GM21367 (cell line): ENCODE data around the gene ULK3.

Experiments used
- ATAC-seq: cut with Tn5 transposase; IDR thresholded peaks from one replicate; pipeline ENCODE4 v1.9.1; 2021; ENCODE audit not compliant: unreplicated experiment

ULK3 gene

DNA sequence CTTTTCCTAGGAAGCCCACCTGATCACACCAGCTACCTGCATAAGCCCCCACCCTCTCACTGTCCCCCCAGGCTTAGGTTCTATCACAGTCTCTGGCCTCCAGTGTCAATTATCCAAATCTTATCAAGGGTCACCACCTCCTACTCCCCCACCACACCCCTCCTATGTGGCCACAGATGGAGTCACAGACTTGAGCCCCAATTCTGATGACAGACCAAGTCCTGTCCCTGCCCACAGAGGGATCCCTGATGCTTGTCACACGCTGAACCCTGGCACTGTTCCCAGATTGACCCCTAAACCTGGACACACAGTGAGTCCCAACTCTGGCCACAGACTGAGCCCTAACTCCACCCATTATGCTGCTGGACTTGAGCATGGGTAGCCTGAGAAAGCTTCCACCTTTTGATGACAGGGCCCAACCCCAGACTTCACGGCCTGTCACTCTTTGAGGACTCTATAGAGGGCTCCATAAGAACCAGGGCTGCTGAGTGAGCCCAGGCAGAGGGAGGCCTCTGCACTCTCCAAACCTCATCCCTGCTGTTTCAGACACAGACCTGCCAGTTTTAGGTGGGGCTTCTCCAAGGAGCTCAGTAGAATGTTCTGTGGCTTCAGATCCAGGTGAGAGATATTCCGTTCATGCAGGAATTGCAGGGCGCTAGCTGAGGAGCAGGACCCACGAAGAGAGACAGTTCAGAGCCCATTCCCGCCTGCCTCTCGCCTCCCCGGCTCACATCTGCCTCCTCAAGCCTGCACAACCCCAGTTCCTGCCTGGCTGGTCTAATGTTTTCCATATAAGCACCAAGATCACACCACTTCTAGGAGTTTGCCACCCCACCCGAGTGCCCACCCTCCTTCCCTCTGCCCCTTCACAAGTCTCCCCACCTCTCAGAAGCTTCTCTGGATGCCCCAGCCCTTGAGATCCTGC lies 1.8 kb downstream of the ULK3 start:
- no peak for ATAC-seq

GRCh38 chr15:74839526-74840395 lies 3.2 kb downstream of the ULK3 start:
- no peak for ATAC-seq

DNA sequence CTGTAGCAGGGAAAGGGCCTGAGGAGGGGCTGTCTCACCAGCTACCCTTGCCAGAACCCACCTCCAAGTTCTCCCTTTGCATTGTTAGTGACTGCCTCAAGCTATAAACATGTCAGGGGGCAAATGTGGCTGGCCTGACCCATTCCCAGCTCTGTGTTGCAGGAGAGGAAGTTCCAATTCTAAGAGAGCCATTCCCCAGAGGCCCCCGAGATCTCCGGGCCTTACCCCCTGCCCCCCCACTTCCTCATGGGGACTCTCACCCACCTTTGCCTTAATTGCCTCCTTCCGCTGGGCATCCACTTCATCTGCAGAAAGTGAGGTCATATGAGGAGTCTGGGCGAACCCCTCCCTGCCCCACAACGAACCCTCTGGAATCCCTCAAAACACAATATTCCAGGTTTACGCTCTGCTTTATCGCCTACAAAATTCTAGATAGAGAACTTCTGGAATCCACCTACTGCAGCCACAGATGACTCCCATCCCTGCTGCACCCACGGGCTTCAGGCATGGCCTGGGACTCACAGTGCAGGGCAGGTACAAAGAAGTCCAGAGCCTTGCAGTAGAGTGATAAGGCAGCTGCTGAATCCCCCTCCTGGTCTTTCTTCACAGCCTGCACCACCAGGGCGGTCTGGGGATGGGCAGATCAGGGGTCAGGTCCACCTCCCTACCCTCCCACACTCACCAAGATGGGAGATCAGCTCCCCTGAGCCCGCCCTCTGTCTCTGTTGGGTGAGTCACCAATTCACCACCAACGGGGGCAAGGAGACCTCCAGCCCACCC lies 4.0 kb downstream of the ULK3 start:
- no peak for ATAC-seq

DNA sequence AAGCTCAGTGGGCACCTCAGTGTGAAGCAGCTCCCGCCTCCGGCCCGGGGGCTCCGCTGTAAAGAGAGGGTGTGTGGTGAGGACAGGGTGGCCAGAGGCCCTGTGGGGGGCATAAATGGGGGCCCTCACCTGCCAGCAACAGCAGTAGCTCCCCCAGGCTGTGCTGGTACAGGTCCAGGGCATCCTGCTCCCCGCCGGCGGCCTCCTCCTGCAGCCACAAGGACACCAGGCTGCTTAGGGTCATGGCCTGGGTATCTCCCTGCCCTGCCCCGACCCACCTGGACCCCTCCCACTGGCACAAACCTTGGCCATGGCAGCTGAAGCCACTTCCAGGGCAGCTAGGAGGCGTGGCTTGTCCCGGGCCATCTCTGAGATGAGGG lies 4.8 kb downstream of the ULK3 start:
- ATAC-seq, result no peak

DNA sequence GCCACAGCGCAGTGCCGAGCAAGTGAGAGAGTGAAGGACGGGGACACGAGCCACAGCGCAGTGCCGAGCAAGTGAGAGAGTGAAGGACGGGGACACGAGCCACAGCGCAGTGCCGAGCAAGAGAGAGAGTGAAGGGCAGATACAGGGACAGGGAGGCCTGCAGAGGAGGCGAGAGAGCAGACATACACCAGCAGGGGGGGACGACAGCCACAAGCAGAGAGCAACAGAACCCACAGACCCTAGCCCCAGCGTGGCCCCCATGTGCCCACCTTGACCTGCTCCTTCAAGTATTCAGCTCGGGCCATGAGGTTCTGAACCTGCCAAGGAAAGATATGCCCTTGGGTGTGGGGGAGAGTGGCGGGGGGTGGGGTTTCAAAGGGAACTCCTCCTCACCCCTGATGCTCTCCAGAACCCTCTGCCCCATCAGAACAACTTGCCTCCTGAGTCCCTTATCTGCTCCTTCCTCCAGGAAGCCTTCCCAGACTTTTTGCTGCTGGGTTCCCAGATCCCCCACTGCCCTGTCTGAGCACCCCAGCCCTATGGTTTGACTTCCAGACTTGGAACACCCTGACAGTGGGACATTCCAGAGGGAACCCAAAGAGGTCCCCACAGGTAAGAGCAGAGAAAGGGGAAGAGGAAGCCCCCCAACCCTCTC lies 5.3 kb downstream of the ULK3 start:
- ATAC-seq, result no peak

- no peak for ATAC-seq
Measured at GRCh38 chr15:74836846-74837245, 6.1 kb downstream of the ULK3 start.

GRCh38 chr15:74835312-74835823 lies 7.6 kb downstream of the ULK3 start:
- no peak for ATAC-seq

GRCh38 chr15:74833376-74834107 lies 9.4 kb downstream of the ULK3 start:
- ATAC-seq, result no peak

DNA sequence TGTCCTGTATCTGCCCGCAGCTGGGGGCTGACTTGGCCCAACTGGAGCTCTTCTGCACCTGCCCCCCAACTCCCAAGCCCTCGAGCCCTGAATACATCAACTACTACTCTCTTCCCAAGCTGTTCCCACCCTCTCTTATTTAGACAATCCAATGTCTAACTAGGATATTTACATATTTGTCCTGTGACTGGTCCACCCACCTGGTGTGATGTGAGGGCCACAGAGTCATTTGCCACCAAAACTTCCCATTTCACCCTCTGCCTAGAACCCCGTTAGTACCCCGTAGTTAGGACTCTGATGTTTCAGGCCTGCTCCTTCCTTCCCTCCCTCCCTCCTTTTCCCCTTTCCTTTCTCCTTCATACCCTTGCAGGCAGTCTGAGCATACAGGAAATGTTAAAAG lies 10.1 kb downstream of the ULK3 start:
- no peak for ATAC-seq

- no peak for ATAC-seq
Measured at GRCh38 chr15:74831813-74832495, 11.0 kb downstream of the ULK3 start.

GRCh38 chr15:74830868-74831267 lies 12.1 kb downstream of the ULK3 start:
- ATAC-seq, result no peak

DNA sequence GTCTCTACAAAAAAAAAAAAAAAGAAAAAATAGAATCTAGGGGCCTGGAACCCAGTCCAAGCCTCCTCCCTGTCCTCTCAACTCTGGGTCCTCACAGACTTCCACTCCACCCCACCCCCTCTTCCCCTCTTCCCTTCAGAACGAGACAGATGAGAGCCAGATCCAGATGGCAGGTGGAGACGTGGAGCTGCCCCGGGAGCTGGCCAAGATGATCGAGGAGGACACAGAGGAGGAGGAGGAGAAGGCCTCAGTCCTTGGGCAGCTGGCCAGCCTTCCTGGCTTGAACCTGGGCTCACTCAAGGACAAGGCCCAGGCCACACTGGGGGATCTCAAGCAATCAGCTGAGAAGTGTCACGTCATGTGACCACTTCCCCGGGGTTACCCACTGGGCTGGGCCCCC lies 13.0 kb downstream of the ULK3 start:
- no peak for ATAC-seq

GRCh38 chr15:74829486-74829885 lies 13.5 kb downstream of the ULK3 start:
- no peak for ATAC-seq

DNA sequence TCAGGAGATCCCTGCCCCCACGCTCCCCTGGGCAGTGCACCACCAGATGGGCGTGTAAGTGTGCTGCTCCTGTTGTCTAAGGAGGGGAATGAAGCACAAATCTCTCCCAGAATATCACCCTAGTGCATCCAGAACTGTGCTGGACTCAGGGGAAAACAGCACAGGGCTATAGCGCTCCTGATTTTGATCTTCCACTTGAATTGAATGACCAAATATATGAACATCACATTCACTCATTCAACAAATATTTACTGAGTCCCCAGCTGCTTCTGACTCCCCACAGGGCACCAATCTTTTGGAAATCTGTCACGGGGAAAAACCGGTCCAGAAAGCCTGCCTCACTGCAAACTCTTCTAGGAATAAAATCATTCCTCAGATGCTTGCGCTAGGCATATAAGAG lies 14.1 kb downstream of the ULK3 start:
- no peak for ATAC-seq

DNA sequence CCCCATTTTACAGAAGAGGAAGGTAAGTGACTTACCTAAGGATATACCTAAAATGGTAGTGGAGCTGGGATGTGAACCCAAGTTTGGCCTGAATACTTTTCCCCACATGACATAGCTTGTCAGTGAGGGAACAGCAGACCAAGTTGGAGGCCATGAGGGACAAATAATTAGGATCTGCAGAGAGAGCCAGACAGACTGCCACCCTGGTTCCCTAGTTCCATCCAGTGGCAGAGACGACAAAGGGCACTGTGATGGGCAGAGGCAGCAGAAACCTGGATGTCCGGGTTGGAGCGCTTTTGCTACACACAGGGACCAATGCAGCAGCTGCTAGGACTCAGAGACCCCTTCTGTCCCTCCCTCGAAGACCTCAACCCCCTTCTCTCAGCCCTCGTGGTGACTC lies 15.3 kb downstream of the ULK3 start:
- ATAC-seq, result no peak

DNA sequence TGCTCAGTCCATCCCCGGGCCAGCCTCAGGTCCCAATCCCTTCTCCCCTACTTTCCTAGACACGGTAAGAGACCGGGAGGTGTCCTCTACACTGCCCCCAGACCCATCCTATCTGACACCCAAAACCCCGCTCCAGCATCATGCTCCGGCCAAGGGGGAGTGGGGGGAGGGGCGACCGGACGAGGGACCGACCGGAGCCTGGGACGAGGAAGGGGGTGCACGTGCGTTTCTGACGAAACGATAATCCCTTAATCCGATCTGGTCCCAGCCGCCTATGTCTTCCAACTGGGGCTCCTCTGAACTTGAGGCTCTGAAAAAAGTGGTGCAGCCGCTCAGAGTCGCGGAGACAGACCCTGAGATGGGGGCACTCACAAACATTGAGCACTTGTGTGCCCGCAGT lies 16.0 kb downstream of the ULK3 start:
- no peak for ATAC-seq

- no peak for ATAC-seq
Measured at GRCh38 chr15:74826364-74826819, 16.6 kb downstream of the ULK3 start, which contains the start of gene CPLX3. Gene CPLX3 (plus strand): TSS chr15:74826627. CDS start chr15:74826704, 77 bp downstream.

GRCh38 chr15:74825866-74826265 lies 17.1 kb downstream of the ULK3 start:
- ATAC-seq, result no peak

GRCh38 chr15:74824976-74825375 lies 18.0 kb downstream of the ULK3 start:
- ATAC-seq, result no peak
